Hematopoietic multipotent progenitor cell treated with erythropoietin and hydrocortisone succinate and interleukin-3 and kit ligand, for 4 days (in vitro differentiated cells): Measurements from ENCODE around the gene SH3YL1.

ENCODE experiments used
- DNase-seq: peaks from one replicate; pipeline ENCODE4 v3.0.0-alpha.2; 2015

The SH3YL1 gene

GRCh38 chr2:256094-256493 lies 7.7 kb downstream of the SH3YL1 start:
- no peak for DNase-seq

- no peak for DNase-seq
Measured at GRCh38 chr2:255195-255594, 8.6 kb downstream of the SH3YL1 start.

GRCh38 chr2:254241-254640 lies 9.6 kb downstream of the SH3YL1 start:
- DNase-seq, result no peak

- no peak for DNase-seq
Measured at GRCh38 chr2:253202-253638, 10.6 kb downstream of the SH3YL1 start.

GRCh38 chr2:252001-252602 lies 11.7 kb downstream of the SH3YL1 start:
- DNase-seq, result no peak

GRCh38 chr2:249538-250042 lies 14.2 kb downstream of the SH3YL1 start:
- no peak for DNase-seq

GRCh38 chr2:248724-249123 lies 15.1 kb downstream of the SH3YL1 start:
- no peak for DNase-seq

GRCh38 chr2:246489-247144 lies 17.2 kb downstream of the SH3YL1 start:
- peak; percentile 81 for DNase-seq

- no peak for DNase-seq
Measured at GRCh38 chr2:244547-244946, 19.3 kb downstream of the SH3YL1 start.

GRCh38 chr2:238869-239268 lies 25.0 kb downstream of the SH3YL1 start:
- no peak for DNase-seq

GRCh38 chr2:238431-238830 lies 25.4 kb downstream of the SH3YL1 start:
- DNase-seq, result no peak

GRCh38 chr2:237878-238277 lies 26.0 kb downstream of the SH3YL1 start:
- peak; percentile 17 for DNase-seq

- no peak for DNase-seq
Measured at GRCh38 chr2:236993-237539, 26.8 kb downstream of the SH3YL1 start.

GRCh38 chr2:234421-234820 lies 29.4 kb downstream of the SH3YL1 start:
- DNase-seq, result no peak

GRCh38 chr2:233030-233429 lies 30.8 kb downstream of the SH3YL1 start:
- DNase-seq, result no peak

- no peak for DNase-seq
Measured at GRCh38 chr2:231521-232185, 32.2 kb downstream of the SH3YL1 start.

GRCh38 chr2:228518-229278 lies 35.1 kb downstream of the SH3YL1 start:
- DNase-seq, result no peak

- no peak for DNase-seq
Measured at GRCh38 chr2:228115-228514, 35.7 kb downstream of the SH3YL1 start.

GRCh38 chr2:223971-224760 lies 39.7 kb downstream of the SH3YL1 start:
- DNase-seq, result peak; percentile 19

GRCh38 chr2:223451-223850 lies 40.4 kb downstream of the SH3YL1 start:
- no peak for DNase-seq

GRCh38 chr2:216068-216467 lies 47.8 kb downstream of the SH3YL1 start:
- DNase-seq, result no peak
